GM18508 (cell line): Measurements from ENCODE around the gene KAT2B.

Experiments
- ATAC-seq: cut with Tn5 transposase; IDR thresholded peaks from one replicate; pipeline ENCODE4 v1.9.1; 2021; ENCODE audit warnings: moderate number of reproducible peaks; ENCODE audit not compliant: insufficient read depth, unreplicated experiment

KAT2B gene

DNA sequence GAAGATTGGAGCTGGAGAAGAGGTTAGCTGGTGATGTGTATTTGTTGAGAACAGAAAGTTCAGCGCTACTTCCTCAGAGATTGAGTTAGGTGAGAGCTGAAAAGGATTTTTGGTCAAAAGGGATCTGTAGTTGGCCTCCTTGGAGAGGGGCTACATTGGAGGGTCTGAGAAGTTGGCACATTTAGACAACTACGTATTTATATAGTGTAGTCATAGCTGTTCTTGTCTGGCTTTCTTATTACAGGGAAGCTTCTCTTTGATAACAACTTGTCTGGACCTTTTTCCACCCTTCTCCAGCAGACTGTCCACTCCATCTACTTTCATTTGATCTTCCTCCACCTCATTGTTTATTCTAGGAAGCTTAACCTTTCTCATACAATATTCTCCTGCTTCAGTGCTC is 43.7 kb downstream of the KAT2B start:
- no peak for ATAC-seq

DNA sequence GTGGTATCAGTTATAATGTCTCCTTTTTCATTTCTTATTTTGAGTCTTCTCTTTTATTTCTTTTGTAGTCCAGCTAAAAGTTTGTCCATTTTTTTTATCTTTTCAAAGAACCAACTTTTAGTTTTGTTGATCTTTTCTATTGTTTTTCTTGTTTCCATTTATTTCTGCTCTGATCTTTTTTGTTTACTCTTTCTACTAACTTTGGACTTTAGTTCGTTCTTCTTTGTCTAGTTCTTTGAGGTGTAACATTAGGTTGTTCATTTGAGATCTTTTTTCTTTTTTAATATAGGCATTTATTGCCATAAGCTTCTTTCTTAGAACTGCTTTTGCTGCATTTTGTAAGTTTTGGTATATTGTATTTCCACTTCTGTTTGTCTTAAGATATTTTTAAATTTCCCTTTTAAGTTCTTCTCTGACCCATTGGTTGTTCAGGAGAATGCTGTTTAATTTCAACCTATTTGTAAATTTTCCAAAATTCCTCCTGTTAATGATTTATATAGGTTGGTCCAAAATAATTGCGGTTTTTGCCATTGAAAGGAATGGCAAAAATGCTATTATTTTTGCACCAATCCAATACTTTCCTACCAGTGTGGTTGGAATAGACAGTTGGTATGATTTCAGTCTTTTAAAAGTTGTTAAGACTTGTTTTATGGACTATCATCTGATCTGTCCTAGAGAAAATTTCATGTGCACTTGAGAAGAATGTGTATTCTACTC is 51.2 kb downstream of the KAT2B start:
- no peak for ATAC-seq

GRCh38 chr3:20095470-20095869 is 55.2 kb downstream of the KAT2B start:
- ATAC-seq = no peak

DNA sequence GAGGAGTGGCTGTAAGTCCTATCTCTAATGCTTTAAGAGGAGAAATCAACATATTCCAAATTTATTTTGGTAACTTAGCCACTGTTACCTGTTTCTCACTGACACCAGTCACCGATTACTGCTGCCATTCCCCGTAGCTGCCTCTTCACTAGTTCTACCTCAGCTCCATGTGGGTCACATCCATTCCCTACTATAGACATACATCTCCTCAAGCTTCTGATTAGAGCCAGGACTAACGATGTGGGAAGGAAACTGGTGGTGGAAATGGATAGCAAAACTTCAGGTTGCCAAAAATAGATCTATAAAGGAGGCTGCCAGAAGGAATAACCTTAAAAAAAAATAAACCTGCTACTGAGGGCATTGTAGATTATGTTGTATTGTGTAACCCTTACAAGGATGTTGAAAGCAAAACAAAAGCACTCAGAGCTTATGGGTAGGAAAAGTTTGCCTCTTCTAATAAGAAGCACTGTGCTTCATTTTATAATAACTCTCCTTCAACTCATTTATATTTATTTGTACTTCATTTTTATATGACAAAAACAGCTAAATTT is 56.0 kb downstream of the KAT2B start:
- no peak for ATAC-seq

- ATAC-seq = no peak
These were observed 56.8 kb downstream of the KAT2B start for GRCh38 chr3:20097015-20097414.

DNA sequence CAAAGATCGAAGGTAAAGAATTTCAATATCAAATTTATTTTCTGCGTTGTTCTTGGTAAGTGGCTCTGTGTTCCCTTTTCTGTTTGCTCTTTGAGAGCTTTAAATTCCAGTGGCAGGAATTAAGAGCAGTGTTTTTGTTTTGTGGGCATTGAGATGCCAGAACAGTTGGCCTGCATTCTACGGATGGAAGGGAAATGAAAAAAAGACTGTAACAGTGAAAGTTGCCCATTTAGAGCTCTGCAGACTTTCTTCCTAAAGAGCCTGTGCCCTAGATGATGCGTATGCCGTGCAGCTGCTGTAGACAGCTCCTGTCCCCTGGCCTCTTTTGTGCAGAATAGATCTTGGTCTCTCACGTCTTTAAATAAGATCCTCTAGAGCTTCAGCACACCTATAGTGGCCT is 58.8 kb downstream of the KAT2B start:
- no peak for ATAC-seq

DNA sequence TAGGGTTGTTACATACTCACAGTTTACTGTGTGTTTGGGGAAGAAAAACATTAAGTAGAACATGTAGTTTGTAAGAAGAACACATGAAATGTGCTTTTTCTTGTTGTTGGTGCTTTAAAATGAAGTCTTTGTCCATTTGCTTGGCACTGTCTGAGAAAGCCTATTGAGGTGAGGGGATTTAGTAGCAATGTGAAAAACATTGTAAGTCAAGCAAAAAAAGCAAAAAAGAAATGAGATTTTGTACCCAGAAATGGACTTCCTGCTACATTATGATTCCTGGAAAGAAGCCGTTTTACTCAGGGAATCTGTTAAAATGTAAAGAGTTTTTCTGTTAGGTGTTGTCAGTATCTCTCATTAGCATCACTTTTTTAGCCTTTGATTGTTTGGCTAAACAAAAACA is 59.9 kb downstream of the KAT2B start:
- no peak for ATAC-seq

DNA sequence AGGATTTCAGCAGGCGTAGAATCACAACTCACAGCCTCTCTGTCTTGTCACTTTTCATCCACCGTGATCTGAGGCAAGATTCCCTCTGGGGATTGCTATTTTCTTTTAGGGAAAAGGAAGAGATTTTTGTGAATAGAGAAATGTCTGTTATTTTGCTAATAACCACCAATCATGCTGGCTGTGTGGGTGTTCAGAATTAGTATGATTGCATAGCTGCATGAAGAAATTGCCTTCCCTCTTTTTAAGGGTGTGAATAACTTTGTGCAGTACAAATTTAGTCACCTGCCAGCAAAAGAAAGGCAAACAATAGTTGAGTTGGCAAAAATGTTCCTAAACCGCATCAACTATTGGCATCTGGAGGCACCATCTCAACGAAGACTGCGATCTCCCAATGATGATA is 60.8 kb downstream of the KAT2B start:
- no peak for ATAC-seq

DNA sequence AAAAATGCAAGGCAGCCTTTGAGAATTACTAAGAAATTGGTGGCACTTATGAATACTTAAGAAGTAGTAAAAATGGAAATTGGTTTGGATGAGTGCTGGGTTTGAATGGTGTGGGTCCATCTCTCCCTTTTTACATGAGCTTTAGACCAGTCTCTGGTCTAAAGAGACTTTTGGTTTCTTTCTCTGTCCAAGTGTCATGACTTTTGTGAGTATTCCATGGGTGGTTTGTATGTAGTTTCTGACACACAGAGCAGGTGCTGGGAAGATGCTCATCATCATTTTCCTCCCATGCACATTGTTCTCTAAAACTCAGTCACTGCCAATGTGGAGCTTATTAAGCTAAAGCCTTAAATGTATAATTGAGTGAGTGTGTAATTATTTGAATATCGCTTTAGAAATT is 63.5 kb downstream of the KAT2B start:
- ATAC-seq = no peak

DNA sequence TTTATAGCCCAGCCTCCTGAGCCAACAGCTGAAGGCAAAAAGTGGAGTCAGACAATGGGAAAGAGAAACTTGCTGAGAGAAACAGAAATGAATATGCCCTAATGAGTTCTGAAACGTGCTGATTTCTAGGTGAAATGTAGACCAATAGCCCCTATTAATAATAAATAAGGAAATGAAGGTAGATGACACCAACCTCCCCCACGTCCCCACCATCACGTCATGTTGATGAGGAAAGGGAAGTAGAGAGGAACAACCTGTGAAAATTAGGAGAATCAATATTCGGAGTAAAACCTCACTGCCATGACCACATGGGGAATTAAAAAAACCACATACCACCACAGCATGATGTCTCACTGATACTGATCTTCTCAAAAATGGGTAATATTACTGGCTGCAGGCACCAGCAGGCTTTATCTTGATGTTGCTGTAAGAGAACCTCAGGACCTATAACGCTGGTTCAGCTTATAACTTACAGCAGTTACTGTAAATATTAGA is 64.0 kb downstream of the KAT2B start:
- no peak for ATAC-seq

DNA sequence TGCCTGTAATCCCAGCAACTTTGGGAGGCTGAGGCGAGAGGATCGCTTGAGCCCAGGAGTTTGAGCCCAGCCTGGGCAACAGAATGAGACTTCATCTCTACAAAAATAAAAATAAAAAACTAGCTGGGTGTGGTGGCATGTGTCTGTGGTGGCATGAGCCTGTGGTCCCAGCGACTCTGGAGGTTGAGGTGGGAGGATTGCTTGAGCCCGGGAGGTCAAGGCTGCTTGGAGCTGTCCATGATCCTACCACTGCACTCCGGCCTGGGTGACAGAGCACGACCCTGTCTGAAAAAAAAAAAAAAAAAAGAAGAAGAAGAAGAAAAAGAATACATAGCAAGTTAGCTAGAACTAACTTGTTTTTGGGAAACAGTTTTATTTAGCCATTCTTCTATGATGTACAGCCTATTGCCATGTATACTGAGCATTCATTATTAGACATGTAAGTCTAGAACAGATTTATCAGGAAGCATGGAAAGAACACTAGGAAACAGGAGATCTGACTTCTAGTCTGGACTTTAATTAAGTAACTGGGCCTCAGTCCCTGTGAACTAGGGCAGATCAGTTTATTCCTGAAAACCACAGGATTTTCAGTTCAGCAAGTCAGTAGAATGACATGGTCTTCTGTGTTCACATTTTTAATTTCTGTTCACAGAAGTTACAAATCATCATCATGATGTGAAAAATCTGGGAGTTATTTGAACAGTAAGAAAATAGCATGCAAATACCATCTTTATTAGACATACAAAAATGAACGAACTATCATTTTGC is 65.5 kb downstream of the KAT2B start:
- no peak for ATAC-seq

- ATAC-seq = no peak
These were observed 67.5 kb downstream of the KAT2B start for GRCh38 chr3:20107722-20108121.

DNA sequence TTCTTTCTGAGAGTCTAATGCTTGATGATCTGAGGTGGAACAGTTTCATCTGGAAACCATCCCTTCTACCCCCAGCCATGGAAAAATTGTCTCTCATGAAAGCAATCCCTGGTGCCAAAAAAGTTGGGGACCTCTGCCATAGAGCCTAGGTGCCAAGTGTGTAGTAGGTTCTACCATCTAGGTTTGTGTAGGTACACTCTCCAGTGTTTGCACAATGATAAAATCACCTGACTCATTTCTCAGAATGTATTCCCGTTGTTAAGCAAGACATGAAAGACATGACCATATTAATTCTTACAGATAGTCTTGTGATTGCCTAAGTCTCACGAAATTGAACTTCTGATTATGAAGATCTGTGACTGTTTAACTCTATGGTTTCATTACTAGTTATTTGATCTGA is 68.6 kb downstream of the KAT2B start:
- no peak for ATAC-seq

DNA sequence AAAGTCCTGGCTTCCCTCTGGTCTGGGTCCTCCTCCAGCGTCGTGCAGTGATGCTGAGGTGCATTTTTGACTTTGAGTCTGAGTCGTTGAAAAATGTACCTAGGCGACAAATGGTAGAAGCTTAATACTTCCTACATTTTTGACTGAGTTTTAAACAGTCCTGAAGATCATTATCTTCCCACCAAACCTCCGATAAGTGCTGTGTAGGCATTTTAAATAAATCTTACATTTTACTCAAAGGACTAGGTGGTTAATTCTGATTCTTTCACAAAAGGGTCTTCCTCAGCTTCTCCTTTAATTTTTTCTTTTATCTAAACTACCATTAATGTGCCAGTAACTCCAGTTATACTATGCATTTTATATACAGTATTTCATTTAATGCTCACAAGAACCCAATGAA is 70.6 kb downstream of the KAT2B start:
- ATAC-seq = no peak

DNA sequence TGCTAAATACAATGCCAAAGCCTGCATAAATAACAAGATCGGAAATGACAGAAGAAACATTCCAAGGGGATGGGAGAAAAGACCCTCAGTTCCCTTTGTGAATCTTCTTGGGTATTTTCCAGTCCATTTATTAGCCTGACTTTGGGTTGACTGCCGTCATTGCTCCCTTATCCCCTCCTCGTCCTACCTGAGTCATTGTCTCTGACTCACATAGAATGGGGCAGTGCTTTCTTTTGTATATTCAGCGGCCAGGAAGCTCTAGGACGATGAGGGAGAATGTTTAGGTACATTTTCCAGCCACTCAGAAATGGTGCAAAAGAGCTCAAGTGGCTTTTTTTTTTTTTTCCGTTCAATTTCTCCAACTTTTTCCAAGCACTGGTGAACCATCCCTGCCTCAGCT is 71.6 kb downstream of the KAT2B start:
- ATAC-seq = no peak

DNA sequence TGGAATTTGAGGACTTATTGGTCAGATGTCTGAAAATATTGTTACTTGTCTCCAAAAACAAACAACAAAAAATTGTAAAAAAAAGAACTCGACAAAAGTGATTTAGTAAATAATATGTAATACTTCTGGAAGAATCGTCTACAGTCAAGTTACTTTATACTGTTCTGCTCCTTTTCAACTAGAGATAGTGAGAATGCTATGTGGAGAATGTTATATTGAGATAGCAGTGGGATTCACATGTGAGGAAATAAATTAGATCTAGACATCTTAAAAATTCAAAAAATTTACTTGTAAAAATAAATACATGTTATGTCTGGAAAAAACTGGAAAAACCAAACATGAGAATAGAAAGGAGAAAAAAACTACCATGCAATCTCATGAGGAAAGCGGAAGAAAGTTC is 80.8 kb downstream of the KAT2B start:
- ATAC-seq = no peak

DNA sequence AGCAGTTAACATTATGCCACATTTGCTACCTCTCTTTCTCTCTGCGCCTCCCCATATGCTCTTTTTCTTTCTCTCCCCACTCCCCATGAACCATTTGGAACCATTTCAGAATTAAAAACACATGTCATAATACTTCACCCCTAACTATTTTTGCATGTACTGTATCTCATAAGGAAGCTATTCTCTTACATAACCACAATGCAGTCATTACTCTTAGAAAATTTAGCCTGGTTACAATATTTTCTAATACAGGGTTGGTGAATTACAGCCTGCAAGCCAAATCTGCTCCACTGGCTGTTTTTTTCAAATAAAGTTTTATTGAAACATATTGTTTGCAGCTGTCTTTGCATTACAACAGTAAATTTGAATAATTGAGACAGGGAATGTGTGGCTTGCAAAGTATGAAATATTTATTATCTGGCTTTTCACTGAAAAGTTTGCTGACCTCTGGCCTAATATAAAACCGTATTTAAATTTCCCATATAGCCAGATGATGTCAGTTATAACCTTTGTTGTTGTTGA is 82.9 kb downstream of the KAT2B start:
- no peak for ATAC-seq

GRCh38 chr3:20125289-20125688 is 85.0 kb downstream of the KAT2B start:
- no peak for ATAC-seq

DNA sequence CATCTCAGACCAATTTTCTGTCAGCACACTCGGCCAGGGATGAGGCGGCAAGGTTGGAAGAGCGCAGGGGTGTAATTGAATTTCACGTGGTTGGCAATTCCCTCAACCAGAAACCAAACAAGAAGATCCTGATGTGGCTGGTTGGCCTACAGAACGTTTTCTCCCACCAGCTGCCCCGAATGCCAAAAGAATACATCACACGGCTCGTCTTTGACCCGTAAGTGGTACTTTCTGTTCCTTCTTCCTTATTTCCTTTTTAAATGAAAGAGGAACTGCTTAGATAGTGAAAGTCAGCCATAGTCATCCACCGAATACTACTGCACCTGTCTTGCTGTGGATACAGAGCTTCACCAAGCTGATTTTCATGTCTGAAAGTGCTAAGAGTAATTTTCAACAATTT is 85.7 kb downstream of the KAT2B start:
- peak; percentile 99 for ATAC-seq

DNA sequence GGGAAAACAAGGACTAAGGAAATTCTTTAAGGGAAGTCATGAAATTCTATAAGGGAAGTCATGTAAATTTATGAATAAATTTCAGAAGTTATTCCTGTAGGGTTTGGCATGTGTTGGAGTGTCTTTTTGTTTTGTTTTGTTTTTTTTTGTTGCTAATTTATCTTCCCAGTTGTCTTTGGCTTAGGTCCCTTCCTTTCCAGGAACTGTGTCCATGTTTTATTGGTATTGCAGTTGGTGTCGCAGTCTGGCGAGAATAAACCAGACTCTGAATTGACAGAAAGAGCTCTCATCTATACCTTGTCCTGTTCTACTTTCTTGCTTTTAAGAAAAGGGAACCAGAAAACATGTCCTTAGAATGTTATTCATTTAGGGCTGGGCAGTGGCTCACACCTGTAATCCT is 88.1 kb downstream of the KAT2B start:
- ATAC-seq = no peak

GRCh38 chr3:20130106-20130505 is 89.9 kb downstream of the KAT2B start:
- no peak for ATAC-seq
